HG02763 (cell line): Measurements from ENCODE around the gene TRAF3IP3.
"Not testable (repeated sequence)": the region's sequence is repeated elsewhere in the genome, so short reads cannot be mapped to it uniquely, and the experiment has no call there.

Experiments used
- ATAC-seq: cut with Tn5 transposase; IDR thresholded peaks from one replicate; pipeline ENCODE4 v1.9.1; 2021; ENCODE audit warnings: mild to moderate bottlenecking, moderate library complexity; ENCODE audit not compliant: unreplicated experiment

Gene TRAF3IP3

DNA sequence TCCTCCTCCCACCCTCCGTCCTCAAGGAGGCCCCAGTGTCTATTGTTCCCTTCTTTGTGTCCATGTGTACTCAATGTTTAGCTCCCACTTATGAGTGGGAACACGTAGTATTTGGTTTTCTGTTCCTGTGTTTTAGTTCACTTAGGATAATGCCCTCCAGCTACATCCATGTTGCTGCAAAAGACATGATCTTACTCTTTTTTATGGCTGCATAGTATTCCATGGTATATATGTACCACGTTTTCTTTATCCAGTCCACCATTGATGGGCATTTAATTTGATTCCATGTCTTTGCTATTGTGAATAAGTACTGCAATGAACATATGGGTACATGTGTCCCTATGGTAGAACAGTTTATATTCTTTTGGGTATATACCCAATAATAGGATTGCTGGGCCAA lies 37.9 kb downstream of the TRAF3IP3 start:
- ATAC-seq, result not testable (repeated sequence)

DNA sequence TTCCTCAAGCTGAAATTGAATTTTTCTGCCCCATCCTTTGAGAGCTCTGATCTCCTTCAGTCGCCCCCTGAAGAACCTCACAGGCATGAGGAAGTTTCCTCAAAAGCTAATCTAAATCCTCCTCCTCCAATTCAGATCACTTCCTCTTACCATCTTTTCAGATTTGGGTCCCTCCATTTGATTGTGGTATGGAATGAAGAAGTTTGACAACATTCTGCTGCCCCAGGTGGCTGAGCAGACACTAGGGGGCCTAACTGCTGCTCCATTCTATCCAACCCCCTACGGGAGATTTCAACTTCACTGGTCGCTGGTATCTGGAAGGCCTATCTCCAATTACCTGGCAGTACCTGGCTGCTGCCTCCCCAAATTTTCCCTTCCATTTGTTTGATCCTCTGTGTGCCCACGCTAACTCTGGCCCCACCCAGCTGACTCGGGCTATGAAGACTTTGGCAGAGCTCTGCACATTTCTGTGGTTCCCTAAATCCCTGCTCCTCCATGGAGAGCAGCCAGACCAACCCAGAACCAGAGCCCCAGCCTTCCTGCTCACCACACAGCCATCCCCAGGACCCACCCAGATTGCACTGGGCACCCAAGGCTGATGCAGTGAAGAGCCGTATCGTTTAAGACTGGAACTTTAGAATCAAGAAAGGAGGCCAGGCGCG lies 42.3 kb downstream of the TRAF3IP3 start:
- ATAC-seq, result no peak

DNA sequence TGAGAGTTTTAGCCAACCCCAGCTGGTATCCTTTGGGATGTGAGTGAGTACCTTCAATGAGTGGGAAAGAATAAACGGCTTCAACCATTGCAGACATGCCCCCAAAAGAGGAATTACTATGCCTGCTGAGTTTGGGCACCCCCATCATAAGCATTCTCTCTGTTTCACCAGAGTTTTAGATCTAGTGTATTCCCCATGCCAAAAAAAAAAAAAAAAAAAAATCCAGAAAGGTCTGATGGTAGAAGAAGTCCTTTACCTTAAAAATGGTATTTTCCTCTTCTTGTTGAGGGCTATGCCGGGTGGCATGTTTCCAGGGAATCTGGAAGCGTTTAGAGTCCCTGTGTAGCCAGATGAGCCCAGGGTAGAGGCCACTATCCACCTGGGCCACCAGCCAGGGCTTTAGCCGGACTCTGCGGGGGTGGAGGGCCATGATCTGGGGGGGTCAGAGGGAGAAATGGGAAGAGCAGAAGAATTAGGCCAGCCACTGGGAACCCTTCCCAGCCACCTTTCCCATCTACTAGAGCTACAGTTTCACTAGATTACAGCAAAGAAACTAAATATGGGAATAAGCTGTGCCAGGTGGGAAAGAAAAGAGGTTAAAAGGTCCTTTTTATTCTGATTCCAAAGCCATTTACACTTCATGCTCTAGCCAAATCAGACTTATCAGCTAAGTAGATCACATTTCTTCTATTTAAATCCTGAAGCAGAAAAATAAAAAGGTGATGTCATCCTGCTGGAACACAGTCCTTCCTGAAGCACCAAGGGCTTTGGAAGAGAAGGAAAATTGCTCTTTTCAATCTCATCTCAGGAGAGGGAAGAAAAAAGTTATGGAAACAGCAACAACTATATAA lies 45.4 kb downstream of the TRAF3IP3 start:
- no peak for ATAC-seq

DNA sequence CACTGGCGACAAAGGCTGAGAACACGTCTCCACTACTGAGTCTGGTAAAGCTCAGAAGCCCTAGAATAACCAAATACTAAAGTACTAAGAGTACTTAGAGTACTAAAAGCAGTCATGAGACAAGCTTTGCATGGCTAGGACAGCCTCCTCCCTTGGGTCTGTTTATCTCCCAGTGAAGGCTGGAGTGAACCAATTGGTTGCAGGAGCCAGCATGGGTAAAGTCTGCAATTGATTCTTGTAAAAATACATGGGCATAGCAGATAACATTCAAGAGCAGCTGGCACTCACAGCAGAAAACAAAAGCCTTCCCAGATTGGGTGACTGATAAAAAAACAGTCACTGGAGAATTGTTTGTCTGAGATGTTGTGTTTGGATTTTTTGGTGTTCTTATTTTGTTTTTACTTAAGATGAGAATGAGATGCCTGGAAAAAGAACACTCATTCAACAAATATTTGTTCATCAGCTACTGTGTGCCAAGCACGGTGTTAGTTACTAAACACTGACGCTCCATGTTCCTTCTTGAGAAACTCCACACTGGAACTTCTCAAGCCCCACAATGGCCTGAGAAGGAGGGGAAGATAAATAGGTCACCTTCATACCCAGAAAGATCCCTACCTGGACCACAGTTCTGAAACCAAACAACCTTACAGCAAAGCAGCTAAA lies 46.4 kb downstream of the TRAF3IP3 start:
- ATAC-seq, result no peak

DNA sequence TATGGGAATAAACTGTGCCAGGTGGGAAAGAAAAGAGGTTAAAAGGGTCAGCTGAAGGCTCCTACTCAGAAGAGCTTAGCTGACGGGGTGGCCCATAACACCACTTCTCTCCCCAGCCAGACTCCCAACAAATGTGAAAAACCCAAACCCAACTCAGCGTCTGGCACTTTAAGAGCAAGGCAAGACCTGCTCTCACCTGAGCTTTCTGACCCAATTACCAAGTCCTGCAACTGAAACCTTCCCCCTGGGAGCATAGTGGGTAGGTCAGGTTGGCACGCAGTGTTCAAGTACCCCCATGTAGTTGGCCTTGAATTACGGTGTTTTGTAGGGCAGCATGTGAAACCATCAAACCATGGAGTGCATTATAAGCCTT lies 46.9 kb downstream of the TRAF3IP3 start:
- ATAC-seq, result no peak

DNA sequence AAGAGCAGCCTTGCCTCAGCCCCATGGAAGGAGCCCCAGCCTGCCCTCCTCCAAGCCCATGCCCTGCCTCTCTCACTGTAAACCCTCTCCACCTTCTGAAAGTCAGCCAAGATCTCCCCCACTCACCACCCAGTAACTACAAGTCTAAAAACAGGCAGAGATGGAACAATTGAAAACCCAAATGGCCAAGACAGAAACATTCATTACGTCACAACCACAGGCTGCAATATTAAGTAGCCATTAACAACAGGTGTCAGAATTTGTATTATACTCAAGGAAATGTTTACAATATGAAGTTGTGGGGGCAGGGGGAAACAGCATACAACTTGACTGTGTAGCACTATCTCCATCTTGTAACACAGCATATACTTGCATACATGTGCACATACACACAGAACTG lies 47.7 kb downstream of the TRAF3IP3 start:
- ATAC-seq, result no peak

DNA sequence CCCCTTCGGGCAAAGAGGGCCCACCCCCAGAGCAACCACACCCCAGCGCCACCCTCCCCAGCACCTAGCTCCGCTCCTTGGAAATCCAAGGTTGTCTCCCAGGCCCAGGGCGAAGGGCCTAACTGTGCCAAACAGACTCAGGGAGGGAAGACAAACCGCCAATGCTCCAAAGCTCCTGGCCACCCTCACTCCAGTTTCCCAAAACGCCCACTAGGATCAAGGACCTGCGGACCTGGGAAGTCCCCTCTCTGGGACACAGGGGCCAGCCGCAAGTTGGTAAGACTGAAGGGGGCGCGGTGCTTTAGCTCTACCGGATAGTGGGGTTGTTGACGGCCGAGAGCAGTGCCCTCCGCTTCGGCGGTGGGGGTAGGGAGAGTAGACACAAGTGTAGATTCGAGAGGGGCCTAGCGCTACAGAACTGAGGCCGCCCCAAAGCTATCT lies 49.5 kb downstream of the TRAF3IP3 start:
- ATAC-seq, result no peak

DNA sequence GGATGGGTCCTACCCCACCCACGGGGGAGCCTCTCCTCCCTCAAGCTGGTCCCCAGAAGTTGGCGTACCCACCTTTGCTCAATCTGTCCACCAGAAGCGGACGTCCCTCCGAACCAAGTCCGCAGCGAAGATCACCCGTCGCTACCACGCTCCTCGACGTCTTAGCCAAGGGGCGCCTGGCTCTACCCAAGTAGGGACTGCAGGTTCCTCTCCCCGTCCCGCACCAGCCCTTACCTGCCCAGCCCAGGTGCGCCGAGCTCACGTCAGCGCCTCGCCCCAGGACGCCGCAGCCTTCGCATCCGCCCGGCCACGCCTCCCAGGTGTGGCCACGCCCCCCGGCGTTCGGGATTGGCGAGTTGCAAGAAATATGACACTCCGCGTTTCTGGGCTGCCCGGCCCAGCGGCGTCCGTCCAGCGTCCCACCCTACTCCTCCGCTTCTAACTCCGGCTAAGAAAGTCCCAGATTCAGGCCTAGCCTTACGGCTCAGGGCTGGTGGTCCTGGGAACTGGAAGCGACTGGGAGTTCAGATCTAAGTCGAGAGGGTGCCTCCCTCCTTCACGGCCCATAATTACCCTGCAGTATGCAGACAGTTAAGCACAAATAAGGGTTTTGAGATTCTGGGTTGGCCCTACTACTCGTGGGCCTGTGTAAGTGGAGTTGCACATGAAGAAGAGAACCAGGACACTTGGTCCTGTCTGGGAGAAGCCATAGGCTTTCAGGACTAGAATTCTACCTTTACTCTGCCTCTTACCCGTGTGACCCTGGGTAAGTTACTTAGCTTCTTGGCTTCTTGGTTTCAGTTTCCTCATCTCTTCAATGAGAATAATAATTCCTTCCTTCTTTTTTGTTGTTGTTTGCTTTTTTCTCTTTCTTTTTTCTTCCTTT lies 50.3 kb downstream of the TRAF3IP3 start, which contains the start of gene IRF6:
TSS of gene IRF6 (minus strand) at position 268 of the 886 bp plus-strand sequence. CDS start 4,729 bp downstream, outside the sequence.
- ATAC-seq, result peak; percentile 78

DNA sequence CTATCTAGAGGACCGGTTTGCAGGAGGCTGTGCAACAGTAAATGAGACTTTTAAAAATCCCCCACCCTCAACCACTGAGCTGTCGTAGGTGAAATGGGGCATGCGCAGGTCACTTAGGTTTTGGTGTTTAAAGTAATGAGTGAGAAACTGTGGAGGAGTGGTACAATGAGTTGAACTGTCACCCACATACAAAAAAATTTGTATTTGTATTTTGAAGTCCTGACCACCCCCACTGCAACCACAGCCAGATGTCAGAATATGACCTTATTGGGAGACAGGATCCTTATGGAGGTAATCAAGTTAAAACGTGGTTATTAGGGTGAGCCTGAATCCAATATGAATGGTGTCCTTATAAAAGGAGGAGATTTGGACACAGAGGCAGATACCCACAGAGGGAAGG lies 51.7 kb downstream of the TRAF3IP3 start:
- ATAC-seq, result no peak

DNA sequence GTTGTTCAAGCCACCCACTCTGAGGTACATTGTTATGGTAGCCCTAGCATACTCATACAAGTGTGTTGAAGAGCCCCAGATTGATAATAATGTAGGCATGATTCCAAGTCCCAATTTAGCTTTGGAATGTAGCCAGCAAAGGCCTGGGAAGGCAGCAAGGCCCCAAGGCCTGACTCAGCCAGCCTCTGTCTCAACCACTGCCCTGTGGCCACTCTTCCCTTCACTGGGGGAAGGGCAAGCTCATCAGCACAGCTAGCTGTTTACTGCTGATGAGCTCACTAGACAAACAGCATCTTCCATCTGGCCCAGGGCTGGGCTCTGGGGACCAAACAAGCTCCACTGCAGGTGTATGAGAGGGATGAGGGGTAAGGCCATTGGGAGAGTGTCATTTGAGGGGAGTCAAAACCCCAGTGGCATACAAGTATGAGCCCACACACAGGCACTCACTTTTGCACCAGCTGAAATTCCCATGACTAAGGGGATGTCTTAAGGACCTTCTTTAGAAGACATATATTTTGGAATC lies 52.3 kb downstream of the TRAF3IP3 start:
- ATAC-seq, result no peak

DNA sequence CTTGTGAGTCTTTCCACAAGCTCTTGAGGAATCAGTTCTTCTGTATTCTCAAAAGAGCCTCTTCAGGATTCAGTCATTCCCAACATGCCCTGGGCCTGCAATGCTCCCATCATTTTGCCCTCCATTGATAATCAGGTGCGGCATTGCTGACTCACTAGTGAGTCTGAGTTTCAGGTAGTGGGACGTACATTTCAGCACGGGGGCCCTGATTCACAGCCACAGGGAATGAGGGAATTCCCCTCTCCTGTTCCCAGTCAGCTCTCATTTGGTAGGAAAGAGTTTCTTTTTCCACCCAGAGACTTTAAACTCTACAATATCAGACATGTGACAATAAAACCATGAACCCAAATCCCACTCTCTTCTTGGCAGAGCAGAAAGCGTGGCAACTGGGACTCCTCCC lies 53.8 kb downstream of the TRAF3IP3 start:
- no peak for ATAC-seq

DNA sequence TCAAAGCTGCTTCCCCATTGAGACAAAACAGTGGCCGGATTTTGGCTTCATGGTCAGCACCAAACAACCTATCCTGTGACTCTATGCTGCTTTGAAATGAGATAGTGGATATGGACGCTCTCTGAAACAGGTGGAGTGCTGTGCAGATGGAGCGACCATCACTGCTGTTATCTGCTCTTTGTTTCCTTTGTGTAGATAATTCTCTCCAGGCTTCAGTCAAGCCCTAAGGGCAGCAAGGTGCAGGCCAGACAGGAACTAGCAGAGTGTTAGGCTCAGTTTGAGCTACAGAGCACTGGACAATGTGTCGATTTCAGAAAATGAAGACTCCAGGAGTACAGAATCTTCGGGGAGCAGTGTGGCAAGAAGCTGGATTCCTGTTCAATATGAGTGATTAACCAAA lies 54.9 kb downstream of the TRAF3IP3 start:
- no peak for ATAC-seq

DNA sequence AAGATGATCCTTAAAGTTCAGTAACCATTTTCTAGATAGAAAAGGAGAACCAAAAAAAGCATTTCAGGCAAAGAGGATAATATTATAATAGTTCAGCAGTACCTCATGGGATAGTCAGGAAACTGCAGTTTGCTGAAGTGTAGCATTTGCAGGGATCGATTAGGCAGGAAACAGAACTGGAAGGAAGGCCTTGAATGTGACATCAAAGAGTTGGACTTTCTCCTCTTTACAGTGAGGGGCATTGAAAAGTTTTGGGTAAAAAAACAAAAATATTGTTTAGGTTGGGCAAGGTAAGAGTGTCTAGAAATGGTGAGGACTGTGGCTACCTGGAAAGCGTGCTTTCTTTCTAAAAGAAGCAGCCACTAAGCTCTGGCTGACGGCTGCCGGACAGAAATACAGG lies 58.0 kb downstream of the TRAF3IP3 start:
- ATAC-seq, result no peak

DNA sequence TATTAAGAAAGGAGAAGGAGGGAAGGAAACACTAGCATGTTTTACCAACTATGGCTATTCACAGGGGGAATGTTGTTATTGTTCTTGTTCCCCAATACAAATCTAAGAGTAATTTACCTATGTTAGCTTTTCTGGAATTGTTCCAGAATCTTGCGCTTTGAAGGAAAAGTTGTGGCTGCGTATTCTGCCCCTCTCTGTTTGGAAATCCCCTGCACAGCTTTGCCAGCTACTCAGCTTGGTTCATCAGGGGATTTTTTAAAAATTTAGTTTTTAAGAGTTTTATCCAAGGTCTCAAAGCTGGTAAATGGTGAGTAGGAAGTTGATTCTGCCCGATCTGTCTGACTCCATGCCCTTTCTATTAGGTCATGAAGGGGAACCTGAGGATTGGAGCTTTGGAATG lies 59.6 kb downstream of the TRAF3IP3 start:
- ATAC-seq, result no peak

DNA sequence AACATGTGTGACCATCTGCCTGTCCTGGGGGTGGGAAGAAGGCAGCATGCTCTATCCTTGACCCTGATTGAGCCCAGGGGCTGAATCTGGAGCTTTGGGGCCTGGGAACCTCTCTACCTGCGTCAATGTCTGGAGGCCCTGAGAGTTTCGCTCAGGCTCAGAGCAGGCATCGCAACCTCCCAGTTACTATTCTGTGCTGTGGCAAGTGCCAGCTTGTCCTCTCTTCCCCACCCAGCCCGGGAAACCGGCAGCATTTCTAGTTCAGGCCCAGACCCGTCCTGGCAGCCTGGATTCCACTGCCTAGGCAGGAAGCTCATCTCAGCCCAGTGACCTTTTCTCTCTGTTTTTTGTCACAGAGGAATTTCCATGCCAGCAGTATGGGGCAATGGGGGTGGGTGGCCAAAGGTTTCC lies 60.1 kb downstream of the TRAF3IP3 start:
- ATAC-seq, result no peak

DNA sequence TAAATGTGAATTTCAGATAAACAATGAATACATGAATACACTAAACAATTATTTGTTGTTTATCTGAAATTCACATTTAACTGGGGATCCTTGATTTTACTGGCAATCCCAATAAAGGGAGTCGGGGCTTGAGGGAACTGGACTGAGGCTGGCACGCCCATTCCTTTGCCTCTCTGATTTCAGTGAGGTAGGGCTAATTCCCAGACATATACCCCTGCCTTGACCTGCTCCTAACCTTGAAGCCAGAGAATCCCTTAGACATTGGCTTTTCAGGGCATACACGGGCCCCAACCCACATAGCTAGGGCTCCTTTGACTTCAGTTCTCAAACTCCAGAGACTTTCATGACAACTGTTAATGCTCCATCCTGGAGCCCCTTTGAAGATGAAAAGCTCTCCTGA lies 61.1 kb downstream of the TRAF3IP3 start:
- ATAC-seq, result no peak

DNA sequence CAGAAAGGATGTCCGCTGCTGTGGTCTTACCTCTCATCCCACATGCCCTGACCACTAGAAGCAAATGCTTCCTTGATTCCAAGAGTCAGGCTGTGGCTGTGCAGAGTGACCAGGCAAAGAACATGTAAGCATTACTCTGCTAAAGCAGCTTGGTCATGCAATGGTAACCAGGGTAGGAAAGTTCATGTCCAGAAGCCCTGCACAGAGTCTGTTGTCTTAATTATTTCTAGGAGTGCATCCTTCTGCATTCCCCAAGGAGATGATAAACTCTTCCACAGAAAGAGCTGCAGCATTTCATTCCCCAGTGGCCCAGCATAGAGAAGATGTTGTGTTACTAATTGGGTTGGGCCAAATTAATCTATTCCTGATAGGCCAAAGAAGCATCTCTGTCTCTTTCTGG lies 61.8 kb downstream of the TRAF3IP3 start:
- no peak for ATAC-seq

DNA sequence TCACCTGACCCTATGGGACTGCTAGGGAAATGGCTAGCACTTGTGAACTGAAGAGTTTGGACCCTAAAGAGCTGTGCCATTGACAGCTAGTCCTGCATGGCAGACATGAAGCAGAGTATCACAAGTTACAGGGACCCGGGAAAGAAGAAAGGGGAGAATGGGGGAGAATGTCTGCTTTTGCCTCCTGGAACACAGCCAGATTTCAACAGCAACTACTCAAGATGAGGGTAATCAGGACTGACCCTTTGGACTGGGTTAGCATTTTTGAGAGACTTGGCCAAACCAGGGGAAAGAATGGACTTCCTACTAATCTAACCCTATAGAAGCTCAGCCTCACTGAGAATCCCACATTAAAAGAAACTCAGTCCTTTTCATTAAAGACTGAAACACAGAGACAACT lies 63.2 kb downstream of the TRAF3IP3 start:
- no peak for ATAC-seq

DNA sequence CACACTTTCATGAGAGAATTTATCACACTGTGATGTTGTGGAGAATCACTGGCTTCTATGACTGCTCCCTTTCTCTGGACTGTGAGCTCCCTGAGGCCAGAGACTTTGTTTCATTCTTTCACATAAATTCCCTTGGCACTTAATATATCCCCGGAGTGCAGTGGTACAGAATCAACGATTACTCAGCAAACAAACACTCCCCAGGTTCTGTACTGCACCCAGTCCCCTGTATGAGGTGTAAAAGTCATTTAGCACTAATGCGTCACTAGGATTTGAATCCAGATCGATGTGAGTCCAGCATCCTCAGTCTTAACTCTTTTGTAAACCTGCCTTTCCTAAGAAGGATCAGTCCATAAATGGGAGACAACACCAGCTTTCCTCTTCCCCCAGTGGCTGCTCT lies 65.1 kb downstream of the TRAF3IP3 start:
- no peak for ATAC-seq

DNA sequence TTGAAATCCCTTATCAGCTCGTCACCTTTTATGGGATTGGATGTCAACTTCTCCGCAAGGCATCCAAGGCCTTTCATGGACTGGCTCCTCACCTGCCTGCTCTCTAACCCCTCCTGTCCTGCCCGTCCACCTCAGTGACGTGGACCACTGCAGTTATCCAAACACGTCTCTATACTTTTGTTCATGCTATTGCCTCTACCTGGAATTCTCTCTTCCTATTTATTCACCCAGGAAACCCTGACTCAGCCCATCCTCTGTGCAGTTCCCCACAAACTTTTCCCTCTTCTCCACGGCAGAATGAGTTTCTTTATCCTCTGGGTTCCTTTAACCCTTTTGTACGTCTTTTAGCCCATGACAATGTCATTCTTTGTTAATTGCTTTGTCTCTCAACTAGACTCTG lies 66.9 kb downstream of the TRAF3IP3 start:
- no peak for ATAC-seq
